HepG2 (cell line): ENCODE data around the gene PTGIR. TPM values are rescaled to one million over a fixed set of nuclear protein-coding genes. Genes with fewer than 3 reads are reported as not detected.

ENCODE experiments used
- AGO2 ChIP-seq: fragments of 200-400 bp; formaldehyde crosslinking; optimal IDR thresholded peaks from 2 replicates; pipeline ENCODE3; 2017; ENCODE audit warnings: mild to moderate bottlenecking, low read depth, low read length, moderate library complexity
- ATF1 ChIP-seq: IDR thresholded peaks from 2 replicates; pipeline ENCODE4 v1.6.1; 2016; ENCODE audit warnings: mild to moderate bottlenecking, control low read depth
- FOXC1 ChIP-seq: sonication (generic); formaldehyde crosslinking; IDR thresholded peaks from 2 replicates; pipeline ENCODE4 v1.8.0; 2022; ENCODE audit warnings: mild to moderate bottlenecking, missing genetic modification reagents, borderline replicate concordance
- IRX3 ChIP-seq: sonication (generic); formaldehyde crosslinking; IDR thresholded peaks from 2 replicates; pipeline ENCODE4 v1.8.1; 2023; ENCODE audit warnings: mild to moderate bottlenecking, low read depth, missing genetic modification reagents, borderline replicate concordance
- JUN ChIP-seq: sonication (generic); formaldehyde crosslinking; IDR thresholded peaks from 2 replicates; pipeline ENCODE4 v1.4.0; 2020; ENCODE audit warnings: mild to moderate bottlenecking, missing genetic modification reagents
- KDM4B ChIP-seq: sonication (generic); formaldehyde crosslinking; IDR thresholded peaks from 2 replicates; pipeline ENCODE4 v1.4.0; 2020; ENCODE audit warnings: missing genetic modification reagents
- NRL ChIP-seq: sonication (generic); formaldehyde crosslinking; IDR thresholded peaks from 2 replicates; pipeline ENCODE4 v1.5.0; 2020; ENCODE audit warnings: missing genetic modification reagents, mild to moderate bottlenecking, moderate library complexity, borderline replicate concordance
- PHF5A ChIP-seq: IDR thresholded peaks from one replicate; pipeline ENCODE4 v1.6.1; 2018; ENCODE audit warnings: low read depth, missing genetic modification reagents; ENCODE audit not compliant: unreplicated experiment
- POLR2G ChIP-seq: fragments of 200-400 bp; formaldehyde crosslinking; IDR thresholded peaks from 2 replicates; pipeline ENCODE4 v1.6.1; 2018; ENCODE audit warnings: mild to moderate bottlenecking, low read depth, low read length, moderate library complexity
- RBFOX2 ChIP-seq: fragments of 200-400 bp; formaldehyde crosslinking; IDR thresholded peaks from 2 replicates; pipeline ENCODE4 v1.6.1; 2017; ENCODE audit warnings: low read depth, mild to moderate bottlenecking, low read length
- SIN3A ChIP-seq: IDR thresholded peaks from 2 replicates; pipeline ENCODE4 v1.6.1; 2011; ENCODE audit warnings: low read depth, mild to moderate bottlenecking, control low read depth, low read length, borderline replicate concordance
- SMARCC2 ChIP-seq: fragments of 450-650 bp; IDR thresholded peaks from 2 replicates; pipeline ENCODE4 v1.6.1; 2017; ENCODE audit warnings: antibody characterized with exemption, mild to moderate bottlenecking
- SOX6 ChIP-seq, 2 experiments: fragments of 450-650 bp in 1 of 2; sonication (generic) in 1 of 2; formaldehyde crosslinking in 1 of 2; IDR thresholded peaks; 2 replicates each; pipeline versions ENCODE4 v1.4.0 to v1.6.1; 2017 to 2020; ENCODE audit warnings: antibody characterized with exemption in 1 of 2, mild to moderate bottlenecking in 1 of 2, missing genetic modification reagents in 1 of 2
- TAF1 ChIP-seq: sonication (generic); formaldehyde crosslinking; IDR thresholded peaks from 2 replicates; pipeline ENCODE4 v1.4.0; 2020; ENCODE audit warnings: missing genetic modification reagents
- THAP11 ChIP-seq: IDR thresholded peaks from 2 replicates; pipeline ENCODE4 v1.6.1; 2016; ENCODE audit warnings: missing biosample characterization, missing genetic modification reagents
- ZFX ChIP-seq: sonication (generic); formaldehyde crosslinking; IDR thresholded peaks from 2 replicates; pipeline ENCODE4 v1.4.0; 2020; ENCODE audit warnings: mild to moderate bottlenecking, low read depth, missing genetic modification reagents, moderate library complexity
- ZMYM4 ChIP-seq: sonication (generic); formaldehyde crosslinking; IDR thresholded peaks from 2 replicates; pipeline ENCODE4 v1.8.1; 2023; ENCODE audit warnings: mild to moderate bottlenecking, missing genetic modification reagents
- ZNF251 ChIP-seq: sonication (generic); formaldehyde crosslinking; IDR thresholded peaks from 2 replicates; pipeline ENCODE4 v1.9.0; 2021; ENCODE audit warnings: mild to moderate bottlenecking, missing genetic modification reagents
- ZNF263 ChIP-seq: sonication (generic); formaldehyde crosslinking; IDR thresholded peaks from 2 replicates; pipeline ENCODE4 v1.4.0; 2020; ENCODE audit warnings: missing genetic modification reagents
- ZNF329 ChIP-seq: sonication (generic); formaldehyde crosslinking; IDR thresholded peaks from 2 replicates; pipeline ENCODE4 v1.9.0; 2021; ENCODE audit warnings: low read depth, mild to moderate bottlenecking, missing genetic modification reagents
- ZNF431 ChIP-seq: sonication (generic); formaldehyde crosslinking; IDR thresholded peaks from 2 replicates; pipeline ENCODE4 v1.9.0; 2022; ENCODE audit warnings: missing genetic modification reagents, low read depth, mild to moderate bottlenecking, borderline replicate concordance
- ZNF451 ChIP-seq: sonication (generic); formaldehyde crosslinking; IDR thresholded peaks from 2 replicates; pipeline ENCODE4 v1.5.0; 2020; ENCODE audit warnings: mild to moderate bottlenecking, missing genetic modification reagents
- ZNF501 ChIP-seq: sonication (generic); formaldehyde crosslinking; IDR thresholded peaks from 2 replicates; pipeline ENCODE4 v1.5.1; 2020; ENCODE audit warnings: mild to moderate bottlenecking, moderate library complexity, missing genetic modification reagents
- ZNF614 ChIP-seq: IDR thresholded peaks from 2 replicates; pipeline ENCODE4 v1.6.1; 2018; ENCODE audit warnings: missing biosample characterization, missing genetic modification reagents, inconsistent platforms, borderline replicate concordance
- ZNF709 ChIP-seq: sonication (generic); formaldehyde crosslinking; IDR thresholded peaks from 2 replicates; pipeline ENCODE4 v1.5.0; 2020; ENCODE audit warnings: mild to moderate bottlenecking, missing genetic modification reagents
- ZNF790 ChIP-seq: sonication (generic); formaldehyde crosslinking; IDR thresholded peaks from 2 replicates; pipeline ENCODE4 v1.8.0; 2022; ENCODE audit warnings: missing genetic modification reagents, mild to moderate bottlenecking, borderline replicate concordance
- ZSCAN25 ChIP-seq: sonication (generic); formaldehyde crosslinking; IDR thresholded peaks from 2 replicates; pipeline ENCODE4 v1.8.0; 2022; ENCODE audit warnings: mild to moderate bottlenecking, missing genetic modification reagents
- polyA plus RNA-seq, 8 experiments: library from polyadenylated mRNA; depleted of rRNA in 3 of 8; stranded (reverse) in 7 of 8; unstranded in 1 of 8; fragments of >200 nt; fragmentation: Illumina TruSeq in 4 of 8; extraction: Trizol in 4 of 8; gene quantifications; 2 replicates each; pipeline versions ENCODE4 v1.2.1 to v1.2.3, GENCODE V29; 2011 to 2016; ENCODE audit warnings: low read depth in 4 of 8, missing spikeins in 1 of 8, mixed read lengths in 1 of 8; ENCODE audit not compliant: insufficient read depth in 1 of 8
- total RNA-seq, 5 experiments: library from RNA; depleted of rRNA; stranded (reverse); fragments of >200 nt; fragmentation: Illumina TruSeq; extraction: Trizol; gene quantifications; 2 replicates each; pipeline ENCODE4 v1.2.3, GENCODE V29; 2016; ENCODE audit warnings: low read depth in 1 of 5
- TF ChIP-seq, protein P1 (sequence below): sonication (generic); formaldehyde crosslinking; IDR thresholded peaks from 2 replicates; pipeline ENCODE4 v1.4.0; 2020; ENCODE audit warnings: missing genetic modification reagents
- TF ChIP-seq, protein P2 (sequence below): sonication (generic); formaldehyde crosslinking; IDR thresholded peaks from 2 replicates; pipeline ENCODE4 v1.5.1; 2020; ENCODE audit warnings: mild to moderate bottlenecking, missing genetic modification reagents, moderate library complexity

PTGIR gene
- total and polyA plus RNA-seq, 2 of the 13 experiments (the other 11 are each of a cell fraction or from before 2014, with no cell fraction given): not detected

DNA sequence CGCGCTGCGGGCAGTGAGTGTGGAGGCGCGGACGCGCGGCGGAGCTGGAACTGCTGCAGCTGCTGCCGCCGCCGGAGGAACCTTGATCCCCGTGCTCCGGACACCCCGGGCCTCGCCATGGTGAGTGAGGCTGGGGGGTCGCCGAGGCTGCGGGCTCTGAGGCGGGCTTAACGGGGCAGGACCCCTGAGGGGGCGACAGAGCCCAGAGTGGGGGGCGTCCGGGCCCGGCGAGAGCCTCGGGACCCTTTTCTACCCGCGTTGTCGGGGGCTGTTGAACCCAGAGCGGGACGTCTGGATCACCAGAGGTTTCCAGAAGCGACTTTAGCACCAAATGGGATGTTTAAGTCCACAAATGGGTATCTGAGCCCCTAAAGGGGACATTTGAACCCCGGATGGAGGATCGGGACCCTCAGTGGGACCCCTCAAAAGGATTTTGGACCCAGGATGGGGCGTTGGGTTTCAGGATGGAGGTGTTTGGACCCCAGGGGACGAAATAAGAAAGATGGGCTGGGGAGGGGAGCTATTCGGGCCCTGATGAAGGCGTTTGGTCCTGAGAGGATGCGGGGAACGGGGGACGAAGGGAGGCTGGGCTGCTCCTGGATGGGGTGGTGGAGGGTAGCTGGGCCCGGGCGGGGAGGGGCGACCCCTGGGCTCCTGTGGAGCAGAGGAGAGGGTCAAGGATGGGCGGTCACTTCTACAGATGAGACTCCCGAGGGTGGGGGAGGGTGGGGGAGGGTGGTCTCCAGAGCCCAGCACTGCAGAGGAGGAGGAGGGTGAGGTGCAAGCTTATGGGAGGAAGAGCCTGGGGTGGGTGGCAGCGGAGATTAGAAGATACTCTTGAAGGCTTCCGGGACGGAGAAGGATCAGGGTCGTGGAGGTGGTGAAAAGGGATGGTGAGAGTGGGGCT lies 23.3 kb downstream of the PTGIR start, which contains the start of gene CALM3 (continued):
- TF ChIP-seq, protein P1, sequence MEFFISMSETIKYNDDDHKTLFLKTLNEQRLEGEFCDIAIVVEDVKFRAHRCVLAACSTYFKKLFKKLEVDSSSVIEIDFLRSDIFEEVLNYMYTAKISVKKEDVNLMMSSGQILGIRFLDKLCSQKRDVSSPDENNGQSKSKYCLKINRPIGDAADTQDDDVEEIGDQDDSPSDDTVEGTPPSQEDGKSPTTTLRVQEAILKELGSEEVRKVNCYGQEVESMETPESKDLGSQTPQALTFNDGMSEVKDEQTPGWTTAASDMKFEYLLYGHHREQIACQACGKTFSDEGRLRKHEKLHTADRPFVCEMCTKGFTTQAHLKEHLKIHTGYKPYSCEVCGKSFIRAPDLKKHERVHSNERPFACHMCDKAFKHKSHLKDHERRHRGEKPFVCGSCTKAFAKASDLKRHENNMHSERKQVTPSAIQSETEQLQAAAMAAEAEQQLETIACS (CRISPR knock-in tag): peak; percentile 72
- TF ChIP-seq FOXC1 (CRISPR knock-in tag) (no peak), THAP11 (CRISPR knock-in tag) (no peak), KDM4B (CRISPR knock-in tag) (0 out of 2 replicates have a peak, but pooled peaks have one; percentile 20), IRX3 (0 out of 2 replicates have a peak, but pooled peaks have one; percentile 41), ZNF709 (peak; percentile 48; the same call in 1 of the 2 replicates), SIN3A (0 out of 2 replicates have a peak, but pooled peaks have one; percentile 38), ZNF501 (0 out of 2 replicates have a peak, but pooled peaks have one; percentile 7), ZNF263 (CRISPR knock-in tag) (peak; percentile 90), ZNF329 (CRISPR knock-in tag) (0 out of 2 replicates have a peak, but pooled peaks have one; percentile 50), SMARCC2 (no peak), ZNF431 (CRISPR knock-in tag) (0 out of 2 replicates have a peak, but pooled peaks have one; percentile 50), JUN (no peak), POLR2G (peak; percentile 79), RBFOX2 (peak; percentile 88), PHF5A (CRISPR knock-in tag) (peak; percentile 7), ZNF614 (CRISPR knock-in tag) (no peak), ZNF451 (CRISPR knock-in tag) (0 out of 2 replicates have a peak, but pooled peaks have one; percentile 14), TAF1 (peak; percentile 63; the same call in 1 of the 2 replicates), ZNF251 (CRISPR knock-in tag) (no peak), ZSCAN25 (peak; percentile 18), ZNF790 (CRISPR knock-in tag) (0 out of 2 replicates have a peak, but pooled peaks have one; percentile 6), SOX6 (IDR thresholded peaks at IDR 0.05) (no peak), SOX6 (CRISPR knock-in tag; IDR thresholded peaks at IDR 0.05) (no peak), ZFX (CRISPR knock-in tag) (peak; percentile 11), ZMYM4 (CRISPR knock-in tag) (no peak), ATF1 (CRISPR knock-in tag) (no peak), AGO2 (peak; percentile 23), NRL (peak; percentile 15)
- TF ChIP-seq, protein P2, sequence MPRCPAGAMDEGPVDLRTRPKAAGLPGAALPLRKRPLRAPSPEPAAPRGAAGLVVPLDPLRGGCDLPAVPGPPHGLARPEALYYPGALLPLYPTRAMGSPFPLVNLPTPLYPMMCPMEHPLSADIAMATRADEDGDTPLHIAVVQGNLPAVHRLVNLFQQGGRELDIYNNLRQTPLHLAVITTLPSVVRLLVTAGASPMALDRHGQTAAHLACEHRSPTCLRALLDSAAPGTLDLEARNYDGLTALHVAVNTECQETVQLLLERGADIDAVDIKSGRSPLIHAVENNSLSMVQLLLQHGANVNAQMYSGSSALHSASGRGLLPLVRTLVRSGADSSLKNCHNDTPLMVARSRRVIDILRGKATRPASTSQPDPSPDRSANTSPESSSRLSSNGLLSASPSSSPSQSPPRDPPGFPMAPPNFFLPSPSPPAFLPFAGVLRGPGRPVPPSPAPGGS (CRISPR knock-in tag): peak; percentile 14; the same call in 1 of the 2 replicates
